ENCODE results near the gene NGRN.

GRCh38 chr15:90300541-90300940 lies 35.1 kb downstream of the NGRN start:
- no peak for TF ChIP-seq POLR2A (IDR thresholded peaks at IDR 0.05)
- TF ChIP-seq, protein P1, sequence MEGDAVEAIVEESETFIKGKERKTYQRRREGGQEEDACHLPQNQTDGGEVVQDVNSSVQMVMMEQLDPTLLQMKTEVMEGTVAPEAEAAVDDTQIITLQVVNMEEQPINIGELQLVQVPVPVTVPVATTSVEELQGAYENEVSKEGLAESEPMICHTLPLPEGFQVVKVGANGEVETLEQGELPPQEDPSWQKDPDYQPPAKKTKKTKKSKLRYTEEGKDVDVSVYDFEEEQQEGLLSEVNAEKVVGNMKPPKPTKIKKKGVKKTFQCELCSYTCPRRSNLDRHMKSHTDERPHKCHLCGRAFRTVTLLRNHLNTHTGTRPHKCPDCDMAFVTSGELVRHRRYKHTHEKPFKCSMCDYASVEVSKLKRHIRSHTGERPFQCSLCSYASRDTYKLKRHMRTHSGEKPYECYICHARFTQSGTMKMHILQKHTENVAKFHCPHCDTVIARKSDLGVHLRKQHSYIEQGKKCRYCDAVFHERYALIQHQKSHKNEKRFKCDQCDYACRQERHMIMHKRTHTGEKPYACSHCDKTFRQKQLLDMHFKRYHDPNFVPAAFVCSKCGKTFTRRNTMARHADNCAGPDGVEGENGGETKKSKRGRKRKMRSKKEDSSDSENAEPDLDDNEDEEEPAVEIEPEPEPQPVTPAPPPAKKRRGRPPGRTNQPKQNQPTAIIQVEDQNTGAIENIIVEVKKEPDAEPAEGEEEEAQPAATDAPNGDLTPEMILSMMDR (IDR thresholded peaks at IDR 0.05): no peak

Measured in right lobe of liver (tissue), 4 donors.